Measurements from ENCODE around the gene HOXB7. TPM values are rescaled to one million over a fixed set of nuclear protein-coding genes. Genes with fewer than 3 reads are reported as not detected.

HOXB7 gene
- total and polyA plus RNA-seq, 8 donors = 0.35 to 1.3 (median 0.70) TPM; not detected in 2

GRCh38 chr17:48567646-48568354 is 43.0 kb downstream of the HOXB7 start:
- no peak for FAIRE-seq
- Histone ChIP-seq H3K36me3 (no peaks in the 10 kb centered on the region), H3K27me3 (peaks cover 0 to 27% (median 2%) of the 10 kb centered on the region in 4 donors), H3K27ac (no peak overlapping the region), H3K9me3 (no peaks in the 10 kb centered on the region), H3K4me1 (no peaks in the 10 kb centered on the region), H3K4me3 (no peak overlapping the region)
- 36 to 45% methylated on average over 2 of the region's 2 CpGs for WGBS, 2 donors
- no peak for DNase-seq
- TF ChIP-seq CTCF (IDR thresholded peaks at IDR 0.05) = no peak
- no peak for ATAC-seq
- intact Hi-C loops (cut with DNase I) = no loop called here

- H3K27ac ChIP-seq = no peak overlapping the region
These were observed 43.6 kb downstream of the HOXB7 start for GRCh38 chr17:48567209-48567608.

GRCh38 chr17:48566717-48567116 is 44.1 kb downstream of the HOXB7 start:
- DNase-seq (no peak), FAIRE-seq (no peak), ATAC-seq (no peak)
- intact Hi-C loops (cut with DNase I) = no loop called here
- no peak overlapping the region for H3K27ac ChIP-seq
- WGBS, 2 donors = 36 to 53% methylated on average over 2 of the region's 2 CpGs
- H3K27me3 ChIP-seq = peaks cover 0 to 28% (median 2%) of the 10 kb centered on the region in 4 donors
- TF ChIP-seq CTCF (IDR thresholded peaks at IDR 0.05) = no peak
- no peak overlapping the region for H3K4me3 ChIP-seq
- H3K9me3 ChIP-seq = no peaks in the 10 kb centered on the region
- H3K4me1 ChIP-seq = no peaks in the 10 kb centered on the region
- H3K36me3 ChIP-seq = no peaks in the 10 kb centered on the region

More at GRCh38 chr17:48567209-48567608, 43.6 kb downstream of the HOXB7 start:
- DNase-seq = no peak
- 41 to 44% methylated on average over 6 of the region's 6 CpGs for WGBS, 2 donors
- no peaks in the 10 kb centered on the region for H3K9me3 ChIP-seq
- H3K4me3 ChIP-seq = no peak overlapping the region
- peaks cover 0 to 28% (median 2%) of the 10 kb centered on the region in 4 donors for H3K27me3 ChIP-seq
- no peaks in the 10 kb centered on the region for H3K36me3 ChIP-seq
- ATAC-seq = no peak
- no peaks in the 10 kb centered on the region for H3K4me1 ChIP-seq
- no peak for TF ChIP-seq CTCF (IDR thresholded peaks at IDR 0.05)
- intact Hi-C loops (cut with DNase I) = no loop called here
- no peak for FAIRE-seq

GRCh38 chr17:48565925-48566710 is 44.7 kb downstream of the HOXB7 start:
- no peaks in the 10 kb centered on the region for H3K9me3 ChIP-seq
- no peak overlapping the region for H3K27ac ChIP-seq
- no peak for FAIRE-seq
- no peaks in the 10 kb centered on the region for H3K4me1 ChIP-seq
- no peak for DNase-seq
- no peak overlapping the region for H3K4me3 ChIP-seq
- ATAC-seq = no peak
- WGBS, 2 donors = 45 to 54% methylated on average over 4 of the region's 4 CpGs
- peaks cover 0 to 28% (median 2%) of the 10 kb centered on the region in 4 donors for H3K27me3 ChIP-seq
- intact Hi-C loops (cut with DNase I) = no loop called here
- no peaks in the 10 kb centered on the region for H3K36me3 ChIP-seq
- no peak for TF ChIP-seq CTCF (IDR thresholded peaks at IDR 0.05)

All from pancreas (tissue), 10 donors.